Stomach (tissue), 9 donors: ENCODE measurements around the gene SAP30L. TPM values are rescaled to one million over a fixed set of nuclear protein-coding genes. Genes with fewer than 3 reads are reported as not detected.

Source experiments
- DNase-seq, 2 donors: peaks; one replicate each; pipeline versions ENCODE4 v3.0.0 to v3.0.0-alpha.2; 2013 to 2019
- H3K27ac ChIP-seq, 5 donors: fragments of 200-600 bp in 4 of 5; sonication (generic) in 4 of 5; one replicate each; pipeline ENCODE4 v1.5.1; 2013 to 2019; ENCODE audit warnings: mild to moderate bottlenecking in 1 of 5, moderate library complexity in 1 of 5
- H3K27me3 ChIP-seq, 3 donors: fragments of 200-600 bp; sonication (generic); one replicate each; pipeline ENCODE4 v1.5.1; 2017 to 2019; ENCODE audit warnings: mixed run types in 1 of 3
- H3K36me3 ChIP-seq, 4 donors: fragments of 200-600 bp; sonication (generic); 1 replicate in 3 of 4; 2 replicates in 1 of 4; pipeline ENCODE4 v1.5.1; 2016 to 2019
- H3K4me1 ChIP-seq, 4 donors: fragments of 200-600 bp; sonication (generic); one replicate each; pipeline ENCODE4 v1.5.1; 2016 to 2019
- H3K4me3 ChIP-seq, 4 donors: fragments of 200-600 bp; sonication (generic) in 3 of 4; one replicate each; pipeline ENCODE4 v1.5.1; 2016 to 2019; ENCODE audit warnings: mild to moderate bottlenecking in 1 of 4
- H3K9me3 ChIP-seq, 4 donors: fragments of 200-600 bp; sonication (generic); one replicate each; pipeline ENCODE4 v1.5.1; 2016 to 2019
- CTCF ChIP-seq, 7 experiments: fragments of 450-650 bp in 4 of 7; fragments of 200-600 bp in 3 of 7; sonication (generic) in 3 of 7; IDR thresholded peaks; one replicate each; pipeline ENCODE4 v1.5.1; 2016 to 2019; ENCODE audit warnings: antibody characterized with exemption in 7 of 7, control low read depth in 2 of 7, mild to moderate bottlenecking in 1 of 7
- EP300 ChIP-seq: sonication (generic); formaldehyde crosslinking; IDR thresholded peaks from one replicate; pipeline ENCODE4 v1.6.1; 2017; ENCODE audit warnings: antibody characterized with exemption
- POLR2A ChIP-seq, 4 donors: fragments of 450-650 bp; IDR thresholded peaks; one replicate each; pipeline ENCODE4 v1.6.1; 2016; ENCODE audit warnings: antibody characterized with exemption in 4 of 4, control low read depth in 2 of 4, mild to moderate bottlenecking in 1 of 4, moderate library complexity in 1 of 4
- POLR2AphosphoS5 ChIP-seq, 3 donors: sonication (generic); formaldehyde crosslinking; IDR thresholded peaks; one replicate each; pipeline ENCODE4 v1.6.1; 2016; ENCODE audit warnings: antibody characterized with exemption in 3 of 3
- WGBS, 5 donors: extraction: QIAGEN DNeasy Blood & Tissue Kit in 3 of 5; methylation state at CpG; one replicate each; pipeline versions ENCODE4 v1.1.5 to v1.1.7; 2013 to 2018; 5-methylcytosine and 5-hydroxymethylcytosine counted together
- intact Hi-C: fragments of 100-400 bp; cut with DNase I; formaldehyde crosslinking; loops from one replicate; pipeline ENCODE4 v1.15.1; 2023; ENCODE audit warnings: low total_unique reads
- polyA plus RNA-seq, 3 donors: library from polyadenylated mRNA; stranded (reverse); fragments of 200-250 nt; gene quantifications; one replicate each; pipeline ENCODE4 v1.2.3, GENCODE V29; 2013
- total RNA-seq, 5 donors: library from RNA; depleted of rRNA; stranded (reverse); fragments of >200 nt; gene quantifications; one replicate each; pipeline versions ENCODE4 v1.1.0 to v1.2.3, GENCODE V29; 2014 to 2016
- donor health status: healthy with polysubstance abuse.
- donor health status: Bipolar disorder and iron deficiency.
- donor health status: healthy.

Gene SAP30L
- total and polyA plus RNA-seq, 8 donors = 13.9 to 51.0 (median 21.4) TPM

- peak in 1 of 2 donors; percentile 52 for DNase-seq
- no peaks in the 10 kb centered on the region for H3K9me3 ChIP-seq
- 2 to 11% (median 2%) methylated on average over 38 to 68 of the region's 68 CpGs for WGBS, 5 donors
- no peaks in the 10 kb centered on the region for H3K36me3 ChIP-seq
- peaks cover 70 to 100% (median 100%) of the 10 kb centered on the region in 3 donors for H3K27me3 ChIP-seq
- intact Hi-C loops = no loop called here
- H3K4me3 ChIP-seq = peak overlapping the region; percentile 27 to 52 (median 33)
- TF ChIP-seq POLR2AphosphoS5 (IDR thresholded peaks at IDR 0.05) (no peak), EP300 (no peak), POLR2A (IDR thresholded peaks at IDR 0.05) (no peak), CTCF (IDR thresholded peaks at IDR 0.05) (no peak)
- no peak overlapping the region for H3K27ac ChIP-seq
- peaks cover 43 to 81% (median 67%) of the 10 kb centered on the region in 4 donors for H3K4me1 ChIP-seq
Observed at GRCh38 chr5:154477382-154478223, 31.8 kb downstream of the SAP30L start.

DNA sequence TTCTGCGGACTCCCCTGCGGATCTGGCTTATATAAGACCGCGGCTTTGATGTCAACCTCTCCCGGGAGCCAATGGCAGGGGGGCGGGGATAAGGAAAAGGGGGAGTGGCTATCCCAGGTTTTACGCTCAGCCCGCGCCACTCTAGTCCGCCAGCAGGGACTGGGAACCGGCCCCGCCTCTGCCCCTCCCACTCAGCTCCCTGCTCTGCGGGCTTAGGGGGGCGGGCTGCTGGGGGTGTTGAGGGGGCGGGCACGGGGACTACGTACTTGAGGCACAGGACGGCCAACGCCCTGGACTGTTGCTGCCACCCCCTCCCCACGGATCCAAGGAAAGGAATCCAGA is 32.4 kb downstream of the SAP30L start, which contains the start of gene HAND1:
HAND1 (minus strand) TSS at position 4 of the 342 bp plus-strand sequence. CDS start 219 bp downstream, outside the sequence.
- no peak within 1 kb of the TSS for H3K27ac ChIP-seq
- peak within 1 kb of the TSS; percentile 27 to 52 (median 33) for H3K4me3 ChIP-seq
- DNase-seq = peak; percentile 40 to 79
- WGBS, 5 donors = 1 to 6% (median 2%) methylated on average over 17 to 20 of the region's 20 CpGs
- peaks cover 70 to 100% (median 100%) of the 10 kb centered on the region in 3 donors for H3K27me3 ChIP-seq
- H3K9me3 ChIP-seq = no peaks in the 10 kb centered on the region
- H3K4me1 ChIP-seq = peaks cover 42 to 80% (median 66%) of the 10 kb centered on the region in 4 donors
- H3K36me3 ChIP-seq = no peaks in the 10 kb centered on the region
- intact Hi-C loops = no loop called here
- TF ChIP-seq EP300 = no peak
- TF ChIP-seq CTCF (IDR thresholded peaks at IDR 0.05) = no peak
- TF ChIP-seq POLR2AphosphoS5 (IDR thresholded peaks at IDR 0.05) = no peak
- no peak for TF ChIP-seq POLR2A (IDR thresholded peaks at IDR 0.05)

DNA sequence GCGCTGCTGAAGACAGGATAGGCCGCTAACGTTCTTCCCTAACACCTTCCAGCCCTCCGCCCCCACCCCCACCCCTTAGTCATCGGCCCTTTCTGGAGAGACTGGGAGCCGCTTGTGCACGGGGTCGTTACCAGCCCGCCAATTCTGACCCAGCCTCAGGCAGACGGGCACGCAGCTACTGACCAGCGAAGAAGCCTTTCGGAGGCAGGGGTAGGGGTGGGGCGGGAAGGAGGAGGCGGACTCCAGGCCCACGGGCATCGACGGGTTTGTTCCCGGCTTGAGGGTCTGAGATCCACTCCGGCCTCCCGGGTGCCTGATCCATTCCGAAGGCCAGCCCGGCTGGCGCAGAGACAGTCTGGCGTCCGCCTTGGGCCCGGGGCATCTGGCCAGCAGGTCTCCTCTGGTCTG is 33.0 kb downstream of the SAP30L start:
- no peak for DNase-seq
- Histone ChIP-seq H3K4me3 (peak overlapping the region in 2 of 4 donors; percentile 33 to 52), H3K9me3 (no peaks in the 10 kb centered on the region), H3K4me1 (peaks cover 36 to 78% (median 63%) of the 10 kb centered on the region in 4 donors), H3K36me3 (no peaks in the 10 kb centered on the region), H3K27ac (no peak overlapping the region), H3K27me3 (peaks cover 72 to 100% (median 100%) of the 10 kb centered on the region in 3 donors)
- WGBS, 5 donors = 5 to 8% (median 5%) methylated on average over 4 to 27 of the region's 27 CpGs
- intact Hi-C loops = no loop called here
- TF ChIP-seq EP300 (no peak), POLR2AphosphoS5 (IDR thresholded peaks at IDR 0.05) (no peak), CTCF (IDR thresholded peaks at IDR 0.05) (no peak), POLR2A (IDR thresholded peaks at IDR 0.05) (no peak)

GRCh38 chr5:154479160-154479943 is 33.6 kb downstream of the SAP30L start:
- Histone ChIP-seq H3K4me3 (peak overlapping the region in 2 of 4 donors; percentile 33 to 52), H3K36me3 (no peaks in the 10 kb centered on the region), H3K27me3 (peaks cover 76 to 100% (median 100%) of the 10 kb centered on the region in 3 donors), H3K4me1 (peaks cover 34 to 79% (median 61%) of the 10 kb centered on the region in 4 donors), H3K9me3 (no peaks in the 10 kb centered on the region), H3K27ac (no peak overlapping the region)
- WGBS, 5 donors = 3 to 10% (median 5%) methylated on average over 27 to 44 of the region's 44 CpGs
- TF ChIP-seq CTCF (IDR thresholded peaks at IDR 0.05) (no peak), POLR2A (IDR thresholded peaks at IDR 0.05) (no peak), EP300 (no peak), POLR2AphosphoS5 (IDR thresholded peaks at IDR 0.05) (no peak)
- intact Hi-C loops = no loop called here
- DNase-seq = peak in 1 of 2 donors; percentile 28
